ENCODE data around the gene KRT20. TPM values are rescaled to one million over a fixed set of nuclear protein-coding genes. Genes with fewer than 3 reads are reported as not detected.
A peak's percentile ranks its signal among the peaks of the same experiment; 100 is the strongest.

KRT20 gene
- total RNA-seq, 1 experiment from 2014 or later = 1.5 TPM

DNA sequence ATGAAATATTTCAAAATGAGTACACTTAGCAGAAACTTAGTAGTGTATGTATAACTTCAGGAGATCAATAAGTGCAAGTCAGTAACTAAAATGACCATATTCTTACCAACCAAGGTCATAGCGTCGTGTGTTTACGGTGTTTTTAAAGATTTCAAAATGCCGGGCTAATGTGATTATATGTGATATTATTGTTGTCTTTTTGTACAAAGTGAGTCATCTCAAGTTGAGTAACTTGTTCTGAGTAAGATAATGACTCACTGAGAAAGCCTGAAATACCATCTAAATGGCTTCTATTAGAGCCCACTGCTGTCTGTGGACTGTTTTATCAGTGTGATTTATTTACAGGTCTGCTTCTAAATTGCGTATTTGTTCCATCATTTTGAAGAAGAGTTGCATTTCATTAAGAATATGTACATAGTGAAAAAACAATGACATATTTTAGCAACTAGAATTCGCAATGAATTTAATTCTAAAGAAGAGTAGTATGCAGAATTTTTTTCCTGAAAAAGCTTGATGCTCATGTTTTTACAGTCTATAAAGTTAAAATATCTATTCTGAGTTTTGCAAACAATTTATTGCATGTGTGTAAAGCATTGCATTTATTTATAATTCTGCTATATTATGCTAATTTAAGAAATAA lies 30.7 kb downstream of the KRT20 start (continued):
- TF ChIP-seq, protein P1, sequence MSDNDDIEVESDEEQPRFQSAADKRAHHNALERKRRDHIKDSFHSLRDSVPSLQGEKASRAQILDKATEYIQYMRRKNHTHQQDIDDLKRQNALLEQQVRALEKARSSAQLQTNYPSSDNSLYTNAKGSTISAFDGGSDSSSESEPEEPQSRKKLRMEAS (IDR thresholded peaks at IDR 0.05) = peak; percentile 73
- TF ChIP-seq YY1 (IDR thresholded peaks at IDR 0.05; ENCODE audit: extremely low read depth, insufficient replicate concordance, low read depth, low read length) (peak; percentile 13), SP1 (IDR thresholded peaks at IDR 0.05; ENCODE audit: low read depth) (peak; percentile 88), TCF7L2 (IDR thresholded peaks at IDR 0.05; ENCODE audit: borderline replicate concordance, extremely low read depth, insufficient read depth, insufficient read length) (no peak)

DNA sequence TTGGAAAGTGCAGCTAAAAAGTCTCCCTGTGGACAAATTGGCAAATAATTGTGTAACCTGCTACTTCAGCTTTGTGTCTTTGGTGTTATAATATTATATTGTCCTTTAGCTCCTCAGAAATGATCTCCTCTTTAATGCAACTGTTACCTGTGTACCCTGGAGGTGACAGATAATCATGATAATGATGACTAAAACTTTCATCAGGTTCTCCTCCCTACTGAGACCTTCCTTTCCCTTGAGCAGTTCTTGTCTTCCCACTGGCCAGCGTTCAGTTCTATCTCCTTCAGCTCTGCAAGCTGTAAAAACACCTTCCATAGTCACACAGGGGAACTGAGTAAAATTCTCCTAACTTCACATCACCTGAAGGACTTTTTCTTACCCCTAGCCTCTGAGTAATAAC lies 32.7 kb downstream of the KRT20 start:
- no peak for ATAC-seq

DNA sequence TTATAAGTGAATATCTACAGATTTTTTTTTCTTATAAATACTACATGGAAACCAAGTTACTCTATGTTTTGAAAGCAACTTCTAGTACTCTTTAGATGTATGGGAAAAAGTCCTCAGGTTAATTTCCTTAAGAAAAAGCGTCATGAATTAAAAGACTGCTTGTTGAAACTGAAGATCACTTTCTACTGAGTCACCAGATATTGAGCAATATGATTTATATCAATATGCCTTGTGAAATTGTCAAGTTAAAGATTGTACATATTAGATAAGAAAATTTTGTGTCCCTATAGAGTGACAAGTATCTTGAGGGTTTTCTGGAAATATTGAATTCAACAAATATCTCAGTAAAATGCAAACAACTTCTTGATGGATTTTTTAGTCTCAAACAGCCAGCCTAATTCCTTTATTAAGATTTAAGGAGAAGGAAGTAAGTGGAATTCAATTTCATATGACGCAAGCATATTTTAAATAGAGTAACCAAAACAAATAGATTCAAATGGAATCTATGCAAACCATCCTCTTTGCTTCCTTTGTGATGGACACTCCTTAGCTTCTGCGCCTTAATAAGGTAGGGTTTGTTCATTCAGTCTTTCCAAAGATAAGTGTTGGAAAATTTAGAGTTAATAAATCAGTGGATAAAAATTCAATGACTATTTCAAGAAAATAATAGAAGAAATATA lies 34.6 kb downstream of the KRT20 start:
- POLR2A ChIA-PET = no interaction called here
- RAD21 ChIA-PET (ENCODE audit: low non-redundant PET in 1 of 2, low total read pairs in 2 of 2, uncharacterized antibody in 2 of 2, unreplicated experiment in 2 of 2) = no interaction called here
- H3K27me3 ChIP-seq (ENCODE audit: insufficient read depth, low read length) = no peaks in the 10 kb centered on the region
- H4K20me1 ChIP-seq (ENCODE audit: insufficient read depth) = no peaks in the 10 kb centered on the region
- no peak overlapping the region for H3K9ac ChIP-seq (ENCODE audit: low read length)
- no peaks in the 10 kb centered on the region for H3K9me3 ChIP-seq (ENCODE audit: control insufficient read depth in 1 of 2, insufficient read depth in 1 of 2, low read depth in 1 of 2, low read length in 2 of 2)
- no peak for ATAC-seq
- no peak overlapping the region for H2AFZ ChIP-seq (ENCODE audit: low read depth, low read length, poor library complexity, severe bottlenecking)
- H3K4me2 ChIP-seq (ENCODE audit: low read length) = no peak overlapping the region
- intact Hi-C loops (cut with micrococcal nuclease) = no loop called here
- DNase-seq (ENCODE audit: low read depth, low spot score) = no peak
- no peak overlapping the region for H3K4me3 ChIP-seq (replicated peaks in 1 of 2; ENCODE audit: low read depth in 1 of 2, low read length in 2 of 2)
- no peaks in the 10 kb centered on the region for H3K9me2 ChIP-seq (ENCODE audit: insufficient read depth)
- H3K79me2 ChIP-seq (ENCODE audit: insufficient read depth, low read length) = no peaks in the 10 kb centered on the region
- no TSS peak for BruUV-seq (replicated peaks)
- H3K27ac ChIP-seq (ENCODE audit: low read depth, low read length) = no peak overlapping the region
- 0 out of 2 replicates have a peak, but pooled peaks have one; percentile 10 for TF ChIP-seq FOSL1 (IDR thresholded peaks at IDR 0.05; ENCODE audit: low read depth)
- peak; percentile 83; the same call in 1 of the 2 replicates for TF ChIP-seq CEBPB (IDR thresholded peaks at IDR 0.05; ENCODE audit: low read depth)
- no peak for TF ChIP-seq SIN3A (IDR thresholded peaks at IDR 0.05; ENCODE audit: low read depth)
- no peaks in the 10 kb centered on the region for H3K36me3 ChIP-seq (ENCODE audit: control insufficient read depth in 1 of 2, insufficient read depth in 2 of 2, low read length in 2 of 2)
- H3K4me1 ChIP-seq (ENCODE audit: control insufficient read depth in 1 of 2, insufficient read depth in 2 of 2, low read length in 2 of 2) = peaks cover 11 to 38% of the 10 kb centered on the region in 2 experiments
- CTCF ChIA-PET = no interaction called here

More for the DNA sequence above, 32.7 kb downstream of the KRT20 start:
- ChIA-PET CTCF (no interaction called here), POLR2A (no interaction called here), RAD21 (ENCODE audit: low non-redundant PET in 1 of 2, low total read pairs in 2 of 2, uncharacterized antibody in 2 of 2, unreplicated experiment in 2 of 2) (interaction anchor here in 1 of 2 experiments (0.6 kb wide), 1 partner anchor 33 kb away, joined by 3 read pairs; the partner anchor contains the start of gene KRT20)
- BruUV-seq (replicated peaks) = no TSS peak
- no peaks in the 10 kb centered on the region for H3K9me3 ChIP-seq (ENCODE audit: control insufficient read depth in 1 of 2, insufficient read depth in 1 of 2, low read depth in 1 of 2, low read length in 2 of 2)
- no peak overlapping the region for H3K9ac ChIP-seq (ENCODE audit: low read length)
- H3K9me2 ChIP-seq (ENCODE audit: insufficient read depth) = no peaks in the 10 kb centered on the region
- H4K20me1 ChIP-seq (ENCODE audit: insufficient read depth) = no peaks in the 10 kb centered on the region
- peaks cover 11 to 47% of the 10 kb centered on the region in 2 experiments for H3K4me1 ChIP-seq (ENCODE audit: control insufficient read depth in 1 of 2, insufficient read depth in 2 of 2, low read length in 2 of 2)
- no peak overlapping the region for H3K27ac ChIP-seq (ENCODE audit: low read depth, low read length)
- H3K36me3 ChIP-seq (ENCODE audit: control insufficient read depth in 1 of 2, insufficient read depth in 2 of 2, low read length in 2 of 2) = no peaks in the 10 kb centered on the region
- no peak for DNase-seq (ENCODE audit: low read depth, low spot score)
- H3K79me2 ChIP-seq (ENCODE audit: insufficient read depth, low read length) = no peaks in the 10 kb centered on the region
- peak overlapping the region; percentile 37 for H2AFZ ChIP-seq (ENCODE audit: low read depth, low read length, poor library complexity, severe bottlenecking)
- TF ChIP-seq RAD21 (IDR thresholded peaks at IDR 0.05; ENCODE audit: low read depth) (no peak), FOSL1 (IDR thresholded peaks at IDR 0.05; ENCODE audit: low read depth) (peak; percentile 25; the same call in 1 of the 2 replicates)
- peak overlapping the region; percentile 35; the same call in 1 of the 2 replicates for H3K4me2 ChIP-seq (ENCODE audit: low read length)
- H3K4me3 ChIP-seq (replicated peaks in 1 of 2; ENCODE audit: low read depth in 1 of 2, low read length in 2 of 2) = no peak overlapping the region
- no peaks in the 10 kb centered on the region for H3K27me3 ChIP-seq (ENCODE audit: insufficient read depth, low read length)
- intact Hi-C loops (cut with micrococcal nuclease) = no loop called here

All from HCT116 (cell line).